K562 (cell line): ENCODE measurements around the gene BNIP3.

Experiments used
- CHD2 ChIP-seq: IDR thresholded peaks from 2 replicates; pipeline ENCODE4 v1.6.1; 2011; ENCODE audit warnings: low read depth, low read length
- CTCF ChIP-seq, 3 experiments: IDR thresholded peaks in 2 of 3; conservative IDR thresholded peaks in 1 of 3; 2 replicates each; pipeline ENCODE4 v1.5.1; 2011 to 2012; ENCODE audit warnings: low read length in 3 of 3, mild to moderate bottlenecking in 3 of 3, control low read depth in 2 of 3, improper control_type of control experiment in 1 of 3, inconsistent platforms in 1 of 3, low read depth in 1 of 3, mixed read lengths in 1 of 3, moderate library complexity in 1 of 3; ENCODE audit not compliant: insufficient read depth in 2 of 3
- GATAD2A ChIP-seq: fragments of 450-650 bp; IDR thresholded peaks from 2 replicates; pipeline ENCODE4 v1.6.1; 2017
- JUNB ChIP-seq: fragments of 450-650 bp; formaldehyde crosslinking; conservative IDR thresholded peaks from 2 replicates; pipeline ENCODE4 v1.4.0; 2020; ENCODE audit warnings: mild to moderate bottlenecking
- MIER1 ChIP-seq: fragments of 450-650 bp; IDR thresholded peaks from 2 replicates; pipeline ENCODE4 v1.6.1; 2016; ENCODE audit warnings: antibody characterized with exemption, mild to moderate bottlenecking, low read depth
- MLLT1 ChIP-seq, 2 experiments: fragments of 450-650 bp; IDR thresholded peaks; 2 replicates each; pipeline ENCODE4 v1.6.1; 2016
- MYNN ChIP-seq, 2 experiments: sonication (generic); formaldehyde crosslinking in 1 of 2; IDR thresholded peaks; 2 replicates each; pipeline versions ENCODE4 v1.5.0 to v1.6.1; 2016 to 2020; ENCODE audit warnings: antibody characterized with exemption in 1 of 2, missing genetic modification reagents in 1 of 2
- NKRF ChIP-seq: fragments of 450-650 bp; IDR thresholded peaks from 2 replicates; pipeline ENCODE4 v1.6.1; 2016; ENCODE audit warnings: borderline replicate concordance
- POLR2A ChIP-seq: fragments of 450-650 bp; conservative IDR thresholded peaks from 2 replicates; pipeline ENCODE4 v1.6.1; 2016
- RB1 ChIP-seq: fragments of 450-650 bp; IDR thresholded peaks from 2 replicates; pipeline ENCODE4 v1.6.1; 2017; ENCODE audit warnings: low read depth, mild to moderate bottlenecking
- RFX5 ChIP-seq: IDR thresholded peaks from 2 replicates; pipeline ENCODE4 v1.6.1; 2011; ENCODE audit warnings: low read depth, mild to moderate bottlenecking, improper control_type of control experiment, low read length
- ZBTB7A ChIP-seq: IDR thresholded peaks from 2 replicates; pipeline ENCODE4 v1.6.1; 2011; ENCODE audit warnings: low read depth, mild to moderate bottlenecking, low read length, moderate library complexity, borderline replicate concordance; ENCODE audit not compliant: control insufficient read depth
- ZNF274 ChIP-seq: IDR thresholded peaks from 2 replicates; pipeline ENCODE4 v1.6.1; 2011; ENCODE audit warnings: low read depth, mild to moderate bottlenecking, low read length, moderate library complexity, borderline replicate concordance

- TF ChIP-seq RFX5 (no peak), GATAD2A (no peak), CHD2 (no peak), POLR2A (no peak), MYNN (IDR thresholded peaks at IDR 0.05) (no peak), MYNN (CRISPR knock-in tag; IDR thresholded peaks at IDR 0.05) (no peak), ZNF274 (no peak), CTCF (IDR thresholded peaks at IDR 0.05 in 2 of 3, conservative IDR thresholded peaks at IDR 0.05 in 1 of 3; ENCODE audit: insufficient read depth in 2 of 3, low read depth in 1 of 3, low read length in 3 of 3) (no peak), RB1 (no peak), ZBTB7A (no peak), MIER1 (no peak), MLLT1 (IDR thresholded peaks at IDR 0.05) (no peak), NKRF (no peak), JUNB (CRISPR knock-in tag) (no peak)
These were observed 47.0 kb upstream of the BNIP3 start for GRCh38 chr10:132028706-132029105.
